Ammon's horn (tissue), 1 donor: ENCODE data around the gene ASCC3.
"Not testable (repeated sequence)": the region's sequence is repeated elsewhere in the genome, so short reads cannot be mapped to it uniquely, and the experiment has no call there.

Experiments
- DNase-seq: peaks from one replicate; pipeline ENCODE4 v3.0.0-alpha.2; 2016; ENCODE audit warnings: low spot score

The ASCC3 gene

DNA sequence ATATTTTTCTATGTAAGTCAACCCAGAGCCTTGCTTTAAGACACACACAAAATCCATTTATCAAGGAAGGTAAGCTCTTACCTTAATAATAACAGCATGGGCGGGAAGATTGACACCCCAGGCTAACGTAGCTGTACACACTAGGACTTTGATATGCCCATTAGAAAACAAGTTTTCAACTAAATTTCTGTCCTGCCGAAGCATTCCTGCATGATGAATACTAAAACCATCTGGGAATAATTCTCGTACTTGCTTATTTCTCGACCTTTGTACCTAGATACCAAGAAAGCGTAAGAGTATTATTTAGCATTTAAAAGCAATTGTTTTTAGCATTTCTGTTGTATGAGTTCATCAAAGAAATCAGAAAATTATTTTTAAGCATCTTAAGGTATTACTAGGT is 218.9 kb downstream of the ASCC3 start:
- no peak for DNase-seq

DNA sequence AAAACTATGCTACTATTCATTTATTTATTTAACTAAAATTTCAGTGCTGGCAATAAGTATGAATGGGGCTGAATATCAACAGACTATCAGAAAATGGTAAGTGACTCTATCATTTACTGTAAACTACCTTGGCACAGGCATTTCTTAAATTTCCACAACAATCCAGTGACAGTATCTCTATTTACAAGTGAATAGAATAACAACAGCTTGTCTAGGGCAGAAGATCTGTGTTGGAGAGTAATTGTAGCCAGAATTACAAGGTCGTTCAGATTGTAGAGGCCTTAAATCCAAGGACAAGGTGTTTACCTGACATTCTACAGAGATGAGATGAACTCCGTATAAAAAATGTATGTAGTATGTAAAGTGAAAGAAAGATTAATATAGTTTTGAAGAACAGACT is 222.6 kb downstream of the ASCC3 start:
- DNase-seq: no peak

DNA sequence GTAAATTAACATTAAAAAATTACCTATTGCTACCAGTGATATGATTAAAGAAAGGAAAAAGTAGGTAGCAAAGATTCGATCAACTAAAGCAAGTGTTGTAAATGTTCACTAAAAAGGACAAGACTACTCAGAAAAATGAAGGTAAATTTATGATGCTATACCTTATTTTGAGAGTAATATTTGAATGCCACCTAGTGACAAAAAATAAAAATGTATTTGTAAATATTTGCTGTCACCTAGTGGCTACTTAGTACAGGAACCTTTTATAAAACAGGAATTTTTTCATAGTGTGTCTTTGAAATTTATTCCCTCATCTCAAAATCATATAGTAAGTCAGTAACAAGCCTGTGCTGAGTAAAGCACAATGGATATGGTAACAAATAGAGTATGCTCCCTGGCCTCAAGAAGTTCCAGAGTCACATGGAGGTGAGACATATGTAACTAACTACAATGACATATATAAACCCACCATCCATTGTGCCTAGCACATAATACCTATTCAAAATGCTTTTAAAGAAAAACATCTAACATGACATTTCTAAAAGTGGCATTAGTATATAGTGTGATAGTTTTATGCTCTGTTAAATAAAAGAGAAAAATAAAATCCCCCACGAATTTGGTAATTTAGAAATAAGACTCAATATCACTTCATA is 223.3 kb downstream of the ASCC3 start:
- DNase-seq: no peak

DNA sequence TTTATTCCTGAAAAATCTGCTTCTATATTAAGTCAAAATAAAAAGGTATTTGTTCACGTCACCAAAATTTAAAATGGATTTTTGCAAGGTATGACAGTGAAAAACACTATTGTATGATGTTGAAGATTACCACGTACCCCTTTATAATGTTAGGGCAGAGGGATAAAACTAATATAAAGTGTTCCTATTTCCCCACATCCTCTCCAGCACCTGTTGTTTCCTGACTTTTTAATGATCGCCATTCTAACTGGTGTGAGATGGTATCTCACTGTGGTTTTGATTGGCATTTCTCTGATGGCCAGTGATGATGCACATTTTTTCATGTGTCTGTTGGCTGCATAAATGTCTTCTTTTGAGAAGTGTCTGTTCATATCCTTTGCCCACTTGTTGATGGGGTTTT is 240.0 kb downstream of the ASCC3 start:
- not testable (repeated sequence) for DNase-seq

DNA sequence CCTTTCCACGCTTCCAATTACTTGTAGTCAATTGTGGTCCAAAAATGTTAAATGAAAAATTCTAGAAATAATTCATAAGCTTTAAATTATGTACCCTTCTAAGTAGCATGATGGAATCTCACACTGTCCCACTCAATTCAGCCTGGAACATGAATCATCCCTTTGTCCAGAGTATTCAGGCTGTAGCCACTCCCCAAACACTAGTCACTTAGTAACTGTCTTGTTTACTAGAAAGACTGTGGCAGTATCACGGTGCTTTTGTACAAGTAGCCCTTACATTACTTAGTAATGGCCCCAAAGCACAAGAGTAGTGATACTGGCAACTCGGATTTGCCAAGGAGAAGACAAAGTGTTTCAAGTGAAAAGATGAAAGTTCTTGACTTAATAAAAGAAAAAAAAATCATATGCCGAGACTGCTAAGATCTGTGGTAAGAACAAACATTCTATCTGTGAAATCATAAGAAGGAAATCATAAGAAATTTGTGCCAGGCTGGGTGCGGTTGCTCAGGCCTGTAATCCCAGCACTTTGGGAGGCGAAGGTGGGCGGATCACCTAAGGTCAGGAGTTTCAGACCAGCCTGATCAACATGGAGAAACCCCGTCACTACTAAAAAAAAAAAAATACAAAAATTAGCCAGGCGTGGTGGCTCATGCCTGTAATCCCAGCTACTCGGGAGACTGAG is 247.9 kb downstream of the ASCC3 start:
- peak; percentile 77 for DNase-seq

DNA sequence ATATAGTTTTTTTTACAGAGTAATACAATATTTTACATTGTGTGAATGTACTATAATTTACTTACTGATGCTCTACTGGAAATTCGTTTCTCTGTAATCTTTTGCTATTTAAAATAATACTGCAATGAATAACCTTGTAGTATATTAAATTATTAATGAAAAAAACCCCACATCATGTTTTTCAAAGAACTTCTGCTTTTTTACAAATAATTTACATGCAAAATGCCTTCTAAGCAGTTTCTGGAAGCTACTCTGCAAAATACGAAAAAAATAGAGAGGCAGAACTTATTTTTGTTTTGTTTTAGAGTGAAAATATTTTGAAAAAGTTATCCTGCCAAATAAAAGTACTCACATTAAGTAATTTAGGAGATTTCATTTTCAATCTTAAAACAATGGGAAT is 250.6 kb downstream of the ASCC3 start:
- no peak for DNase-seq

DNA sequence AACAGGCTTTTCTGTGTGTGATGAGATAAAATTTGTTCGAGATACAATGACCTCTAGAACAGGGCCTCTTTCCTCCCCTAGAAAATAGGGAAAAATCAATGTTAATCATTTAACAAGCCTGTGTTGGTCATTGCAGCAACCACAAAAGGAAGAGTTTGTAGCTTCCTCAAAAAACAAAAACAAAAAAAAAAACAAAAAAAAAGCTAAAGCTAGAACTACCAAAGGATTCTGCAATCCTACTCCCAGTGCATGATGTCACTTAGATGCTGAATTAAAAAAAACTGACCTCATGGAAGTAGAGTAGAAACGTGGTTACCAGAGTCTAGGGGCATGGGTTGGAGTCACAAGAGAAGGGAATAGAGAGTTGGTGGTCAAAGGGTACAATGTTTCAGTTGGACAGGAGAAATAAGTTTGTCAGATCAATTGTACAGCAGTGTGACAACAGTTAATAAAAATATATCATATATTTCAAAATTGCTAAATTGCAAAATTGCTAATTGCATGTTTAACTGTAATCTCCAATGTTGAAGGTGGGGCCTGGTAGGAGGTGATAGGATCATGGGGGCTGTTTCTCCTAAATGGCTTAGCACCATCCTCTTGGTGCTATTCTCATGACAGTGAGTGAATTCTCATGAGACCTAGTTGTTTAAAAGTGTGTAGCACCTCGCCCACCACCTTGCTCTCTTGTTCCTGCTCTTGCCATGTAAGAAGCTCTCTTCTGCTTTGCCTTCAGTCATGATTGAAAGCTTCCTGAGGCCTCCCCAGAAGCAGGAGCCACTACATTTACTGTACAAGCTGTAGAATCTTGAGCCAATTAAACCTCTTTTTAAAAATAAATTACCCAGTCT is 253.0 kb downstream of the ASCC3 start:
- no peak for DNase-seq

DNA sequence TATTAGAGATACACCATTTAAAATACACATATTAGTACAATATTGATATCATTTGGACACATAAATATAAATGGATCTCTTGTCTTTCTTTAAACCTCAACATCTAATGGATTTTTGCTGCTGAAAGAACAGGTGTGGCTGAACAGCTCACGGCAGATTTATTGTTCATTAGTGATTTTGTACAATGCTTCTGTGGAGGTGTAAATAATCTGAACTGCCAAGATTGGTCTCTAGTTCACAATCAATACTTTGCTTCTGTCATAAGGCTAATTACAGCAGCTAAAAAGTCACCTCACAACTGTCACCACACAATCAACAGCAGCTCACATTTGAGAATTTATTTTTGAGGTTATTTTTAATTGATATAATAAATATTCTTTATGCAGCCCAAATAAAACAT is 254.4 kb downstream of the ASCC3 start:
- DNase-seq: no peak

DNA sequence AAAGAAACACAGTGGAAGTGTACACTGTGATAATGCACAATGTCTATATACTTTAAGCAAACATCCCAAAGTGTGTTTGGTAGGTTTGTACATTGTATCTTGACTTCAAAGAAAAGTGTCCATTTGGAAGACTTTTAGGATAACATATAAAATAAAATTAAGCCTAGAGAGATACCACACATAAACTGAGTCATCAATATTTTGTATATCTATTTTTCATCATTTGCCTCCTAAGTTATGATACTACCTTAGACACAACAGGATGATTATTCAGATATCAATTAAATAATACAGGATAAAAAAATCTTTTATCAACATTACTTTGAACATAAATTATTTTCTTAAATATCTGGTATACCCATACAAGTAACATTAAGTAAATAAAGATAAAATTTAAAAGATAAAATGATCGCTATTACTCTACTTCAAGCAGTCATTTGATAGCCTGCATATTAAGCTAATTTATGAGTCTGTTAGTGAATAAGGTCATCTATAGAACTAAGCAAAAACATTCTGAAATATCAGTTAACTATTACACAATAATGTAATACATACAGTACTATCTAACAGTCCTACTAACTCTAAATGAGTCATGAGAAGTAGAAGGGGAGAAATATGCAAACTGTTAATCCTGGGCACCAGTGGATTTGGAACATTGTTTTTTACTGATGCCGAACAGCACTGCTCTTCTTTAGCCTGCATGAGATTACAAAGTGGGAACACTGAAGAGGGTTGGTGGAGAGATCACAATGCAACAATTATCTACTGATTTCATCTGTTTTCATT is 258.0 kb downstream of the ASCC3 start:
- peak; percentile 13 for DNase-seq

DNA sequence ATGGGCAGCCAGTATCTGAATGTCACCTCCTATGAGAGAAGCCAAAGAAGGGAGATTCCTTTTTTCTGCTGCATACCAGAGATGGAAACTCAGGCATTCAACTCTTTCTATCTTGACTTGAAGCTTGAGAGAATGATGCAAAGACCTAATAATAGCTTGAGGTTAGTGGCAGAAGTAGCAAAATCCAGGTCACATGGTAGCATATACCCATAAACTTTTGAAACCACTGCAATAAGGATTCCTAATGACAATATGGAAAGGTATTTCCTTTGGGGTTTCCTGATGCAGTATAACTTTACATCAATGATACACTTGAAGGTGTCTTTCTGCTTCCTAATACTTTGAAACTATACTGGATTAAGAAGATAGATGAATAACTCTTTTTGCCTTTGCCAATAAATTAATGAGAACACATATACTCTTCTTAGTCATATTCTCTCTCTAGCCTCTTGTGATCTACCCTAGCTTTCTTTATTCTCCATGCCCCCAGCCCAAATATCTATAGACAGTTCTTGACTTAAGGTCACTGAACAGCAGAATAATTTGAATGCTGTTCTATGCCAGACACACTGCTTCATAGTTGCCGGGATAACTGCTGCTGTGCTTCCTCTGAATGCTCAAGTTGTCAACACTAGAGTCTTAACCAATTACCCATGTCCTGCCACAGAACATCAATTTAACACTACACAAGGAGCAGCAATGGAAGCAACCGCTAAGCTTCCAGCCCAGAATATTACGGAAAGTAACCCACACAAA is 260.9 kb downstream of the ASCC3 start:
- DNase-seq: no peak

DNA sequence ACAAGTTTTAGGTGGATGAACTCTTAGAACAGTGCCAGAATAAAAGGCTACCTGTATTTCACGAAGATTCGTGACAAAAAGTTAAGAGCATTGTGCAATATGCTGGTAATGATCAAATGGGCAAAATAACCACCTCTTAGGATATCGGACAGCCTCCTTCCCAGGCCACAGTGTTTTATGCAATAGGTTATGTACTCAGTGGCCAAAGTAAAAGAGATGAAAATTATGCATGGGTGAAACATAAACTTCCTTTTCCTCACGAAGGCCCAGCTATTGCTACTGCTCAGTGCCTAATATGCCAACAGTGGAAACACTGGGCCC is 262.8 kb downstream of the ASCC3 start:
- DNase-seq: no peak

DNA sequence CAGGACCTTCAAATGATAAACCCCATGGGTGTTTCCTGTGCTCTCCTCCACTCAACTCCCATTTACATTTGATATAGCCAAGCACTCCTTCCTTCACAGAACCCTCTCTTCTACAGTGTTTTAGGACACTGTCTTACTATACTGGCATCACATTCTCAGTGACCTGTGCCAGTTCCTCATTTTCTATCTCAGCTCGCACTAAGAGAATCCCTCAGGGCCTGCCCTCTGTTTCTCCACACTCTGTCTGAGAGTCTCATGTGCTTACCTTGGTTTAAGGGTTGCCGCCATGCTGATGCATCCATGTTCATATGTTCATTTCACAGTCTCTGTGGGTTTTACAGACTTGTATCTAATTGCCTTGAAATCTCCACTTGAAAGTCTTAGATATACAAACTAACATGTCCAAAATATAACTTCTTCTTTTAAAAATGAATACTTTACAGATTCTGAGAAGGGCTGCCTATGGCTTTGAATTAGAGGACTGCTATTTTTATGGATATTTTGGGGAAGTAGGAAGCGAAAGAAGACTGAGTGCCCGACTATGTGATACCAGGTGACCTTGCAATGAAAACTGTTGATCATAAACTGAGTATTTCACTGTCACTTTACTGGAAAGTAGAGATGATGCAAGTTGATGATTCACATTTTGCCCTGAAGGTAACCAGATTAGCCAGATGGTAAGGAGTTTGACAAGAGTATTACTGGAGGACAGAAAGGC is 263.3 kb downstream of the ASCC3 start:
- no peak for DNase-seq

DNA sequence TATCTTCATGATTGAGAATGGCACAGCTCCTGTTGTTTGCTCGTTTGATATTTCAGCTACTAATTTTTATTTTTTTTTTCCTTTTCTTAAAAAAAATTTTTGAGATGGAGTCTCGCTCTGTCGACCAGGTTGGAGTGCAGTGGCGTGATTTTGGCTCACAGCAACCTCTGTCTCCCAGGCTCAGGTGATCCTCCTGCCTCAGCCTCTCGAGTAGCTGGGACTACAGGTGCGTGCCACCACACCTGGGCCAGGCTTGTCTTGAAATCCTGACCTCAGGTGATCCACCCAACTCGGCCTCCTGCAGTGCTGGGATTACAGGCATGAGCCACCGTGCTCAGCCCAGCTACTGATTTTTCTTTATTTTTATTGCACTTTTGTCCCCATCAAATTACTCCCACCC is 266.2 kb downstream of the ASCC3 start:
- no peak for DNase-seq

DNA sequence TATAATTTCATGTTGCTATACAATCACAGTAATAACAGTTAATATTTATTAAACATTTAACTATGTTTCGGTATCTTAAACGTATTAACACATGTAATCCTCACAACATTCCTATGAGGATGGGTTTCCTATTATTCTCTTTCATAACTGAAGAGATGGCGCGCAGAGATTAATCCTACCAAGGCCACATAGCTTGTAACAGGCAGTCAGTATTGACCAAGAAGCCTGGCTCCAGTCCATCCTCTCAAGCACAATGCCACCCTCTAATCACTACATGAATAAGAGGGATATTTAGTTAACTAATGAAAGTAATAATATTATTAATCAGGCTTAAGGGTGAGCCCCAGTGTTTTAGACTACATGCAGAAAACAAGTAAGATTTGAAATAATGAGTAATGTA is 266.7 kb downstream of the ASCC3 start:
- no peak for DNase-seq

DNA sequence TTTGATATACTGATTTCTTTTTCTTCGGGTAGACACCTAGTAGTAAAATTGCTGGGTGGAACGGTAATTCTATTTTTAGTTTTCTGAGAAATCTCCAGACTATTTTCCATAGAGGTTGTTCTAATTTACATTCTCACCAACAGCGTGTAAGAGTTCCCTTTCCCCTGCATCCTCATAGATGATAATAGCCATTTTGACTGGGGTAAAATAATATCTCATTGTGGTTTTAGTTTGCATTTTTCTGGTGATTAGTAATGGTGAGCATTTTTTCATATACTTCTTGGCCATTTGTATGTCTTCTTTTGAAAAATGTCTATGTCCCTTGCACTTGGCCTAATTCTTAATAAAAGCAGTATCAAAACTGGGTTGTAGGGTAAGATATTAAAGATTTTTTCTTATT is 267.5 kb downstream of the ASCC3 start:
- DNase-seq: no peak

DNA sequence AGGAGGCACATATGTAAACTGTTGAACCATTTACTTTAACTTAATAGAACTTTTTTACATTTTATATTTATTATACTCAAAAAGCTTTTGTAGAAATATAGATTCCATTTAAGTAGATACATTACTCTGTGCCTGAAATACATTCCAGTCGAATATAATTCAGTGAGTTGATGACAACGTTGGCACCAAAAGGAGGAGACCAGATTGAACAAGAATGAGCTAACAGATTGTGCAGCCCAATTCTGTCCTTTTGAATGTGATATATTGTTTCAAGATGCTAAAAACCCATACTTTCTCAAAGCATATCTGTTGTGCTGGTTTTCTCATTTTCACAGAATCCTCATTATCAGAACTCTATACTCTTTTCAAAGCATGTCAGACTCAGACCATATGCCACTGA is 269.0 kb downstream of the ASCC3 start:
- no peak for DNase-seq

DNA sequence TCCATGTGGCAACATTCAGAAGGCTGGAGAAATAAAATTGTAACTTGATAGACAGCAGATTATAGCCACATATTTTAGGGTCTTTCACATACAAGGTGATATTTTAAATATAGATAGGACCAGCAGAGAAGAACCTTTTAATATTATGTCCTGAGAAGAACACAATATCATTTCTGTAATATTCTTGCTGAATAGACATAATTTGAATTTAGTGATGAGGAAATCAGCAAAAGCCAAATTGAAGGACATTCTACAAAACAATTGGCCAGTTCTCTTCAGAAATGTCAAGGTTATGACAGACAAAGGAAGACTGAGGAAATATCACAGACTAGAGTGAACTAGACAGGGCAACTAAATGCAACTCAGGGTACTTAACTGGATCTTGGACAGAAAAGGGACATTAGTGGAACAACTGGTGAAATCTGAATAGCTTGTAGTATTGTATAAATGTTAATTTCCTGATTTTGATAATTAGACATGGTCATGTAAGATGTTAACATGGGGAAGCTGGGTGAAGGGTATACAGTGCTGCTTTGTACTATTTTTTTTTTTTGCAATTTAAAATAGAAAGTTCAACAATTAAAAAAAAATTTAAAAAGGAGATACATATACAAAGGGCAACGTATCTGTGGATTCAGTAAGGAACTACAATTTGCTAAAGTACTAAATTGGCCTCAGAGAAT is 281.9 kb downstream of the ASCC3 start:
- no peak for DNase-seq

DNA sequence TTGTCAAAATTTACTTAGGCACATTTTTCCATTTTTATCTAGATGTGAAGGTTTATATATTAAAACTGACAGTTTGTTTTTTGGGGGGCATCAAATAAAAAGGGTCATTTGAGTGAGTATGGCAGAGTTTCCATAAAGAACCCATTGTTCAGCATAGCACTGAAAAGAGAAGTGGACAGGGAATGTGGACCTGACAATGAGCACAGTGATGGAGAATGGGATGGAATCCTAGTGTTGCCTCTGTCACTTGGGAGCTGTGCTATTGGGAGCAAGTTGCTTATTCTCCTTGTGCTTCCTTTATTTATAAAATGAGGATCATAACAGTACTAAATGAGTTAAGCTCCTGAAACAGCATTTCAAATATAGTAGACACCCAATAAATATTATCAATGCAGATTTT is 285.7 kb downstream of the ASCC3 start:
- peak; percentile 28 for DNase-seq

DNA sequence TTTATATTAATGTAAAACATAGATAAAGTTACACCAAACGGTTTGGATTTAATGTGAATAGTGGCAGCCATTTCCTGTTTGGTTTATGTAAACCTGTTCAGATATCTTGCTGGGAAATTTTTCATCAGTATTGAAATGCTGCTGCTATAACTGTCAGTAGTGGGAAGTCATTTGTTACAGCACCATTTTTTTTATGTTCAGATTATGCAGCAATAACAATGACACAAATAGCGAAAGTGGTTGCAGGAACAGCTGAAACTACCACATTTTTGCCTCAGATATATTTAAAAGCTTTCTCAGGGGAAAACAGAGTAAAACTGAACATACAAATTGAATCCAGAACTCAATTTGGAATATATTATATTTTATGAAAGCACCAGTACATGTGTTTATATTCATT is 287.6 kb downstream of the ASCC3 start:
- no peak for DNase-seq

DNA sequence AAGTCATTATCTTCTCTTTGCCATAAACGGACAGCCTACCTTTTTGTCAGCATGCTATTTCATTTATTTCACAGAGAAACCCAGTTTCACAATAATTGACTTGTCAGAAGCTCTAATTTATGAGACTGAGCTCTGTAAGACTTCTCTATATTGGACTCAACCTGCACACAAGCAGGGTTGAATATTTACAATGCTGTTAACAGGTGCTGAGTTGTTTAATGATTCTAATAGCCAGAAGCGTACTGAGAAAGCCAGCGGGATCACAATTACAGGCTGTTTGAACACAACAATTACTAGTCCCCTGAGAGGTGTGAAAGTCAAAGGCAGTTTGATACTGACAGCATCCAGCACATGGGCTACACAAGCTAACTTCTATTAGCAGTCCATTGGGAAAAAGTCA is 288.2 kb downstream of the ASCC3 start:
- DNase-seq: no peak

DNA sequence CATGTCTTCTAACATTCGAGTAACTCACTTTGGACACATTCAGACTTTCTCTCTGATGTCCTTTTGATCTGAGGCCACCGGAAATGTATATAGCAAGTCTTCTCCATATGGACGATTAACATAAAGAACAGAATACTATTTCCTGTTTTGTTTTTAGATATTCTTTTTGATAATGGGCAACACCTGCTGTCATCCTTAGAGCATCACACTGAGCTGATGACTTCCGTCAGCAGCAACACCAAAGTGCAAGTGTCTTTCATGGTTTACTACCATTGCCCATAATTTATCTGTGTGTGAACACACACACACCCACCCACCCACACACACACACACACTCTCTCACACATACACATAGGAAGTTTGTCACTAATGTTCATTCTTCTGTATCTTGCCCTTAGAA is 303.7 kb downstream of the ASCC3 start:
- no peak for DNase-seq
